B cell (primary cell): ENCODE measurements around the gene IL12RB1. TPM values are rescaled to one million over a fixed set of nuclear protein-coding genes. Genes with fewer than 3 reads are reported as not detected.

Experiments used
- ATAC-seq: fragments of 200-7000 bp; cut with Tn5 transposase; one replicate; pipeline ENCODE4 v1.10.0; 2021; ENCODE audit warnings: low read depth, mild to moderate bottlenecking, moderate number of reproducible peaks, moderate library complexity
- CTCF ChIA-PET: fragments of 350-600 bp; sonication (Branson Sonifier 250); formaldehyde crosslinking; loops from one replicate; lab custom pipeline; 2021; ENCODE audit warnings: antibody characterized with exemption, inconsistent platforms; lab: Charles Lee
- POLR2A ChIA-PET: fragments of 350-600 bp; sonication (Branson Sonifier 250); formaldehyde crosslinking; loops from one replicate; lab custom pipeline; 2021; ENCODE audit warnings: antibody characterized with exemption; lab: Charles Lee
- DNase-seq: peaks from one replicate; pipeline ENCODE4 v3.0.0; 2013
- H2AFZ ChIP-seq: 2 replicates; pipeline ENCODE4 v1.6.1; 2012; ENCODE audit warnings: mild to moderate bottlenecking, low read depth, low read length; ENCODE audit not compliant: insufficient read depth, poor library complexity, severe bottlenecking
- H3K27ac ChIP-seq, 2 donors: 1 replicate in 1 of 2; 2 replicates in 1 of 2; pipeline ENCODE4 v1.5.1; 2012 to 2013; ENCODE audit warnings: low read length in 2 of 2, mild to moderate bottlenecking in 2 of 2, moderate library complexity in 1 of 2
- H3K27me3 ChIP-seq, 4 experiments: fragments of 200-600 bp in 1 of 4; sonication (generic) in 1 of 4; replicated peaks in 1 of 4; 1 replicate in 2 of 4; 2 replicates in 2 of 4; pipeline versions ENCODE4 v1.6.1 to v1.7.0; 2013 to 2016; ENCODE audit warnings: low read length in 3 of 4, mild to moderate bottlenecking in 2 of 4, mixed read lengths in 1 of 4, moderate library complexity in 1 of 4; ENCODE audit not compliant: insufficient read depth in 4 of 4, control insufficient read depth in 3 of 4; ENCODE audit errors: control extremely low read depth in 1 of 4
- H3K36me3 ChIP-seq, 2 experiments: replicated peaks in 1 of 2; 1 replicate in 1 of 2; 2 replicates in 1 of 2; pipeline versions ENCODE4 v1.6.1 to v1.7.1; 2013; ENCODE audit warnings: low read length in 1 of 2; ENCODE audit not compliant: insufficient read depth in 2 of 2, control insufficient read depth in 1 of 2; ENCODE audit errors: control extremely low read depth in 1 of 2, extremely low read depth in 1 of 2
- H3K4me1 ChIP-seq, 2 donors: fragments of 200-600 bp in 1 of 2; sonication (generic) in 1 of 2; 1 replicate in 1 of 2; 2 replicates in 1 of 2; pipeline versions ENCODE4 v1.5.1 to v1.6.1; 2013 to 2017; ENCODE audit warnings: low read length in 2 of 2; ENCODE audit not compliant: control insufficient read depth in 2 of 2, insufficient read depth in 2 of 2
- H3K4me2 ChIP-seq: replicated peaks from 2 replicates; pipeline ENCODE3; 2012; ENCODE audit warnings: mild to moderate bottlenecking, low read depth, low read length; ENCODE audit not compliant: poor library complexity, severe bottlenecking
- H3K4me3 ChIP-seq, 5 experiments: fragments of 200-600 bp in 1 of 5; sonication (generic) in 1 of 5; 1 replicate in 3 of 5; 2 replicates in 2 of 5; pipeline versions ENCODE4 v1.5.1 to v1.7.0; 2011 to 2016; ENCODE audit warnings: low read length in 4 of 5, mild to moderate bottlenecking in 4 of 5, low read depth in 2 of 5, control low read depth in 1 of 5, moderate library complexity in 1 of 5; ENCODE audit not compliant: insufficient read depth in 1 of 5; ENCODE audit errors: control extremely low read depth in 1 of 5, extremely low read depth in 1 of 5
- H3K79me2 ChIP-seq: fragments of 200-600 bp; sonication (generic); one replicate; pipeline ENCODE4 v1.6.0; 2016; ENCODE audit warnings: low read length; ENCODE audit not compliant: control insufficient read depth, insufficient read depth
- H3K9ac ChIP-seq: fragments of 200-600 bp; sonication (generic); 2 replicates; pipeline ENCODE4 v1.6.1; 2017; ENCODE audit warnings: mild to moderate bottlenecking, low read length, moderate library complexity
- H3K9me3 ChIP-seq, 3 donors: one replicate each; pipeline versions ENCODE4 v1.6.1 to v1.7.1; 2013; ENCODE audit warnings: low read length in 2 of 3; ENCODE audit not compliant: control insufficient read depth in 2 of 3, insufficient read depth in 1 of 3; ENCODE audit errors: control extremely low read depth in 1 of 3
- H4K20me1 ChIP-seq: 2 replicates; pipeline ENCODE4 v1.6.0; 2012; ENCODE audit warnings: mild to moderate bottlenecking, low read length; ENCODE audit not compliant: insufficient read depth, control insufficient read depth, poor library complexity, severe bottlenecking
- H3K27ac Mint-ChIP-seq: one replicate; pipeline ENCODE4 v1.8.0; 2021; ENCODE audit warnings: mixed read lengths
- H3K27me3 Mint-ChIP-seq: one replicate; pipeline ENCODE4 v1.8.0; 2021; ENCODE audit warnings: mixed read lengths
- H3K4me1 Mint-ChIP-seq: one replicate; pipeline ENCODE4 v1.8.0; 2021; ENCODE audit warnings: mixed read lengths
- H3K4me3 Mint-ChIP-seq: one replicate; pipeline ENCODE4 v1.8.0; 2021; ENCODE audit warnings: mixed read lengths
- H3K9me3 Mint-ChIP-seq: one replicate; pipeline ENCODE4 v1.8.0; 2022; ENCODE audit warnings: mixed read lengths; ENCODE audit not compliant: insufficient read depth
- CTCF ChIP-seq: fragments of 200-600 bp; IDR thresholded peaks from one replicate; pipeline ENCODE4 v1.8.0; 2022; ENCODE audit warnings: antibody characterized with exemption, mild to moderate bottlenecking
- EZH2 ChIP-seq: IDR thresholded peaks from 2 replicates; pipeline ENCODE4 v1.6.1; 2012; ENCODE audit warnings: borderline replicate concordance, low read depth, mild to moderate bottlenecking, moderate library complexity, low read length; ENCODE audit not compliant: insufficient read depth, poor library complexity, severe bottlenecking
- WGBS: methylation state at CpG from one replicate; pipeline ENCODE4 v1.1.5; 2013; ENCODE audit warnings: missing lambda C conversion rate; ENCODE audit not compliant: insufficient coverage; 5-methylcytosine and 5-hydroxymethylcytosine counted together
- intact Hi-C: fragments of 100-400 bp; cut with micrococcal nuclease; formaldehyde crosslinking; loops from one replicate; pipeline ENCODE4 v1.10.0; 2022
- polyA plus RNA-seq: library from polyadenylated mRNA; depleted of rRNA; stranded (reverse); fragments of >200 nt; gene quantifications from 2 replicates; pipeline ENCODE4 v1.2.3, GENCODE V29; 2012
- total RNA-seq, 2 donors: library from RNA; stranded (reverse); fragments of 120-200 nt in 1 of 2; gene quantifications; 1 replicate in 1 of 2; 2 replicates in 1 of 2; pipeline versions ENCODE4 v1.2.3 to v1.2.4, GENCODE V29; 2013 to 2022

The IL12RB1 gene
- total and polyA plus RNA-seq, 2 donors (not counting 1 experiment from before 2014, with no cell fraction given): 18.8 to 24.5 TPM

GRCh38 chr19:18060472-18060871, 26.3 kb downstream of the IL12RB1 start:
- no peaks in the 10 kb centered on the region for H3K9me3 Mint-ChIP-seq
- Histone ChIP-seq H3K4me1 (peaks cover 11 to 13% of the 10 kb centered on the region in 2 donors), H4K20me1 (no peaks in the 10 kb centered on the region), H3K4me2 (no peak overlapping the region), H3K4me3 (no peak overlapping the region), H2AFZ (no peak overlapping the region), H3K9me3 (peaks cover 0 to 7% (median 0%) of the 10 kb centered on the region in 3 donors), H3K36me3 (peaks cover 0 to 8% of the 10 kb centered on the region in 2 experiments), H3K27ac (no peak overlapping the region), H3K27me3 (no peaks in the 10 kb centered on the region), H3K9ac (no peak overlapping the region), H3K79me2 (no peaks in the 10 kb centered on the region)
- H3K4me3 Mint-ChIP-seq: no peak overlapping the region
- no peaks in the 10 kb centered on the region for H3K27me3 Mint-ChIP-seq
- TF ChIP-seq CTCF (no peak), EZH2 (no peak)
- CTCF ChIA-PET: interaction anchor here (1.0 to 12.1 kb wide), 8 partner anchors 11 to 192 kb away, joined by 3 to 345 read pairs (median 8); partner anchors contain the start of gene ARRDC2
- 100% methylated on average over 6 of the region's 6 CpGs for WGBS
- no peak for ATAC-seq
- intact Hi-C loops: no loop called here
- H3K27ac Mint-ChIP-seq: no peak overlapping the region
- H3K4me1 Mint-ChIP-seq: peaks cover 20% of the 10 kb centered on the region
- no peak for DNase-seq
- POLR2A ChIA-PET: interaction anchor here (0.7 to 3.6 kb wide), 3 partner anchors 50 to 250 kb away, joined by 3 to 21 read pairs (median 3); partner anchors contain the start of gene ARRDC2

GRCh38 chr19:18059902-18060301, 26.8 kb downstream of the IL12RB1 start:
- H3K4me2 ChIP-seq: no peak overlapping the region
- no peak overlapping the region for H2AFZ ChIP-seq
- Mint-ChIP-seq H3K4me1 (peaks cover 17% of the 10 kb centered on the region), H3K27me3 (no peaks in the 10 kb centered on the region), H3K4me3 (no peak overlapping the region), H3K9me3 (no peaks in the 10 kb centered on the region), H3K27ac (peak overlapping the region; percentile 67)
- no peaks in the 10 kb centered on the region for H3K27me3 ChIP-seq
- H3K4me1 ChIP-seq: peaks cover 11 to 13% of the 10 kb centered on the region in 2 donors
- intact Hi-C loops: loop anchor here (5.0 kb wide), 1 partner anchor 47 kb away; no protein-coding TSS in a partner anchor
- POLR2A ChIA-PET: interaction anchor here (0.7 to 3.6 kb wide), 6 partner anchors 29 to 250 kb away, joined by 3 to 21 read pairs (median 4); partner anchors contain the start of gene ARRDC2
- no peak overlapping the region for H3K9ac ChIP-seq
- no peaks in the 10 kb centered on the region for H3K79me2 ChIP-seq
- peaks cover 0 to 7% (median 0%) of the 10 kb centered on the region in 3 donors for H3K9me3 ChIP-seq
- WGBS: 83% methylated on average over 4 of the region's 5 CpGs
- no peak overlapping the region for H3K27ac ChIP-seq
- CTCF ChIA-PET: interaction anchor here (1.6 to 12.1 kb wide), 9 partner anchors 15 to 192 kb away, joined by 4 to 345 read pairs (median 9); partner anchors contain the start of genes ARRDC2 and CCDC124
- H4K20me1 ChIP-seq: no peaks in the 10 kb centered on the region
- H3K4me3 ChIP-seq: no peak overlapping the region
- peaks cover 0 to 8% of the 10 kb centered on the region in 2 experiments for H3K36me3 ChIP-seq
- no peak for DNase-seq
- TF ChIP-seq EZH2 (no peak), CTCF (no peak)
- no peak for ATAC-seq
